GM21619 (cell line): ENCODE measurements around the gene TMEM17.
"Not testable (repeated sequence)": the region's sequence is repeated elsewhere in the genome, so short reads cannot be mapped to it uniquely, and the experiment has no call there.

Experiments used
- ATAC-seq: cut with Tn5 transposase; IDR thresholded peaks from one replicate; pipeline ENCODE4 v1.9.1; 2021; ENCODE audit not compliant: unreplicated experiment

Gene TMEM17

DNA sequence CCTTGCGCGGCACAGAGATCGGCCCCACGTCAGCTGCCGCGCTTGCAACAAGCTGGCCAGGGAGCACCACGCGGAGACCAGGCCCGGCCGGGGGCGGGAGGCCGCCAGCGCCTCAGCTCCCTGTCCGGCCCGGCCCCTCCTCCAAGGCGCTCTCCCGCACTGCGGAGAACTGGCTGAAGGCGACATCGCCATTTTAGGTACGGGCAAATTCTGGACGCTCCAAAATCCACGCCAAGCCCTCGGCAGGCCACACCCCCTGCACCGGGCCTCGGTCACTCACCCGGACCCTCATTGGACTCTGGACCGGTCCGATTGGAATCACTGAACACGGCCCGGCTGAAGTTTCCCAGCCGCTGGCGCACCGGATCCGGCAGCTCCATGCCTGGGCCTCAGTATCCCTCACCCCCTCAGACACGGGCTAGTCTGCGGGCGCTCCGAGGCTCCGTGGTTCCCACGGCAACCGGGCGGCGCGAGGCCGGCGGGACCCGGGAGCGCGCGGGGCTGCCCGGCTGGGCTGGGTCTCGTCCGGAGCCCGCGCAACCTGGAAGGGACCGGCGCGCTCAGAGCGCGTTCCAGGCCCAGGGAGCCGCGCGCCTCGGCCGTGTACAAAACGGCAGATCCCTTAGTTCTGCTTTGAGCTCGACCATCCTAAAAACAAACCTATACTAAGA is at the start of gene TMEM17:
Gene TMEM17, minus strand, starts transcription at position 446 of the 671 bp plus-strand sequence. Its CDS starts 66 bp downstream, at position 380.
- ATAC-seq, result peak; percentile 78

- ATAC-seq, result no peak
Observed at GRCh38 chr2:62554440-62554839, 48.4 kb upstream of the TMEM17 start.

GRCh38 chr2:62550461-62550860 is 44.5 kb upstream of the TMEM17 start:
- no peak for ATAC-seq

DNA sequence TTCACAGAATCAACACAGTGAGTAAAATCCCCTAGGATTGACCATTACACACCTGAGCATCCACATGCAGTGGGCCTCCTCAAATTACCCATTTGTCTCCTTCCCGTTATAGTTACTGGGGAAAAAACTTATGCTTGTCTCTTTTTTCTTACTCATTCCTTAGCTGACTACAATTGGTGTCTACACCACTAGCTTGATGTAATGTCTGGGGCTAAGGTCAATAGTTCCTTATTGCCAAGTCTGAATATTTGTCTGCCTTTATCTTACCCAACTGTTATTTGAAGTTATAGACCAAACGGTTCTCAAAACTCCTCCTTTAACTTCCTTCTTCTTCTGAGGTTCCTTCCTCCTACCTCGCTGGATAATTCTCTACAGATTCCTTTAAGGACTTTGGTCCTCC is 41.9 kb upstream of the TMEM17 start:
- no peak for ATAC-seq

DNA sequence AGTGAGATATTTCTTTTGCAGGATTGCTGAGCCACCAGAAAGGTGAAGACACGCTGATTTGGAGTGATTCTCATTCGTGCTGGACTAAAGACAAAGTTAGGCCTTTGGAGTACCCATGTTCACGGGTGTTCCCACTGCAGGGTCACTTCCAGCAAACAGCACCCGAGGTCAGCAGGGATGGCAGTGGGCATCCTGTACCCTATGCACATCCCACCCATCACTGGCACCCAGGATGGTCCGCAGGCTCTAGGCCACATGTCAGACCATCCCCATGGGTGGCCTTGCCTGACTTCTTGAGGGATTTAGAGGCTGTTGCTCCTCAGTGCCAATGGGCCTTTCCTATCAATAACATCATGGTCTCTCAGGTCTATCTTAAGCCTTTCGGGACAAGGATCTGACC is 39.3 kb upstream of the TMEM17 start:
- no peak for ATAC-seq

- no peak for ATAC-seq
Observed at GRCh38 chr2:62540408-62541168, 34.6 kb upstream of the TMEM17 start.

- ATAC-seq, result no peak
Observed at GRCh38 chr2:62539606-62540407, 33.8 kb upstream of the TMEM17 start.

- ATAC-seq, result no peak
Observed at GRCh38 chr2:62538756-62539155, 32.8 kb upstream of the TMEM17 start.

GRCh38 chr2:62537814-62538213 is 31.8 kb upstream of the TMEM17 start:
- no peak for ATAC-seq

- ATAC-seq, result no peak
Observed at GRCh38 chr2:62536873-62537547, 31.0 kb upstream of the TMEM17 start.

DNA sequence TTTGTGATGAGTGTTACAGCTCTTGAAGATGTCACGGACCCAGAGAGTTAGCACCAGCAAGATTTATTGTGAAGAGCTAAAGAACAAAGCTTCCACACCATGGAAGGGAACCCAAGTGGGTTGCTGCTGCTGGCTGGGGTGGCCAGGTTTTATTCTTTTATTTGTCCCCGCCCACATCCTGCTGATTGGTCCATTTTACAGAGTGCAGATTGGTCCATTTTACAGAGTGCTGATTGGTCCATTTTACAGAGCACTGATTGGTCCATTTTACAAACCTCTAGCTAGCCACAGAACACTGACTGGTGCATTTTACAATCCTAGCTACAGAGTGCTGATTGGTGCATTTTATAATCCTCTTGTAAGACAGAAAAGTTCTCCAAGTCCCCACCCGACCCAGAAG is 29.5 kb upstream of the TMEM17 start:
- ATAC-seq, result not testable (repeated sequence)

- no peak for ATAC-seq
Observed at GRCh38 chr2:62531594-62531993, 25.6 kb upstream of the TMEM17 start.

- no peak for ATAC-seq
Observed at GRCh38 chr2:62529758-62530157, 23.8 kb upstream of the TMEM17 start.

- no peak for ATAC-seq
Observed at GRCh38 chr2:62527478-62528210, 21.6 kb upstream of the TMEM17 start.

- ATAC-seq, result no peak
Observed at GRCh38 chr2:62526531-62527381, 20.8 kb upstream of the TMEM17 start.

DNA sequence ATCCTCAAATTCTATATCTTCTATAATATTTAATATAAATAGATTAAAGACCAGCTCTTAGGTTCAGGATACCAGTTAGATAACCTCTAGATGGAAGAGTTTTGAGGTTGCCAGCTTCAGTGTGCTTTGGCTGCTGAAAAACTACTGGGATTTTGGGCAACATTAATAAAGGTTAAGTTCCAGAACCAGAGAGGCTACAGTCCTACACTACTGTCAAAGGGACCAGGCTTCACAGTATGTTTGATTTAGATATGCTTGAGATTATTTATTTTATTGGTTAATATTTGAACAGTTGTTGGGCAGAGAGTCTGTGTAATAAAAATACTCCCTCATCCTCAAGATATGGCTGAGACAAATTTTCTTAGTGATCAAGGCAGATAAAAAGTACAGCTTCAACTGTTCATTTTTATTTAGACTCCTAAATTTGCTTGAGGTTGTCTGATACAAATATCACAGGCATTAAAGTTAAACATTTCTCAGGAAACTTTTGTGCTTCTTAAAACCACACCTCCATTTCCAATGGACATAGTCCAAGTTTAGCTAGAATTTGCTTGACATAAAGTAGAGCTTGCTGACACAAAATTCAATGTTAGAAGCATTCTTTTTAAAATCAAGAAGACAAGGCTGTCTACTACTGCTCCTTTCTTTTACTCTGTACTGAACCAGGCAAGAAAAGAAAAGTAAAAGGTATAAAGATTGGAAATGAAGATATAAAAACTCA is 19.7 kb upstream of the TMEM17 start:
- no peak for ATAC-seq

GRCh38 chr2:62524293-62524941 is 18.4 kb upstream of the TMEM17 start:
- no peak for ATAC-seq

DNA sequence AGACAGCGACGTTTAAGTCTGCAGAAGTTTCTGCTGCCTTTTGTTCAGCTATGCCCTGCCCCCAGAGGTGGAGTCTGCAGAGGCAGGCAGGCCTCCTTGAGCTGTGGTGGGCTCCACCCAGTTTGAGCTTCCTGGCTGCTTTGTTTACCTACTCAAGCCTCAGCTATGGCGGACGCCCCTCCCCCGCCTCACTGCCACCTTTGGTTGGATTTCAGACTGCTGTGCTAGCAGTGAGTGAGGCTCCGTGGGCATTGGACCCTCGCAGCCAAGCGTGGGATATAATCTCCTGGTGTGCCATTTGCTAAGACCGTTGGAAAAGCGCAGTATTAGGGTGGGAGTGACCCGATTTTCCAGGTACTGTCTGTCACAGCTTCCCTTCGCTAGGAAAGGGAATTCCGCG is 15.1 kb upstream of the TMEM17 start:
- not testable (repeated sequence) for ATAC-seq
